HepG2 (cell line): ENCODE data around the gene SOX12. TPM values are rescaled to one million over a fixed set of nuclear protein-coding genes. Genes with fewer than 3 reads are reported as not detected.

ENCODE experiments used
- EED ChIP-seq: sonication (generic); formaldehyde crosslinking; IDR thresholded peaks from 2 replicates; pipeline ENCODE4 v1.5.0; 2020; ENCODE audit warnings: mild to moderate bottlenecking, missing genetic modification reagents
- PRDM15 ChIP-seq: sonication (generic); formaldehyde crosslinking; IDR thresholded peaks from 2 replicates; pipeline ENCODE4 v1.4.0; 2020; ENCODE audit warnings: missing genetic modification reagents
- RCOR2 ChIP-seq: IDR thresholded peaks from 2 replicates; pipeline ENCODE4 v1.6.1; 2016; ENCODE audit warnings: missing biosample characterization, missing genetic modification reagents
- SNRNP70 ChIP-seq: fragments of 200-400 bp; formaldehyde crosslinking; IDR thresholded peaks from 2 replicates; pipeline ENCODE4 v1.6.1; 2017; ENCODE audit warnings: mild to moderate bottlenecking, low read depth, low read length, moderate library complexity
- SRSF1 ChIP-seq: fragments of 200-400 bp; formaldehyde crosslinking; optimal IDR thresholded peaks from 2 replicates; pipeline ENCODE3; 2017; ENCODE audit warnings: mild to moderate bottlenecking, low read depth, low read length, moderate library complexity
- THYN1 ChIP-seq: sonication (generic); formaldehyde crosslinking; IDR thresholded peaks from 2 replicates; pipeline ENCODE4 v1.8.1; 2023; ENCODE audit warnings: low read depth, mild to moderate bottlenecking, moderate library complexity, missing genetic modification reagents, borderline replicate concordance
- ZBTB7A ChIP-seq: sonication (generic); formaldehyde crosslinking; IDR thresholded peaks from 2 replicates; pipeline ENCODE4 v1.8.0; 2022; ENCODE audit warnings: mild to moderate bottlenecking, missing genetic modification reagents
- ZNF3 ChIP-seq: IDR thresholded peaks from 2 replicates; pipeline ENCODE4 v1.7.0; 2017; ENCODE audit warnings: inconsistent platforms
- ZNF33A ChIP-seq: sonication (generic); formaldehyde crosslinking; IDR thresholded peaks from 2 replicates; pipeline ENCODE4 v1.5.1; 2020; ENCODE audit warnings: missing genetic modification reagents, mild to moderate bottlenecking, moderate library complexity, borderline replicate concordance
- ZNF468 ChIP-seq: sonication (generic); formaldehyde crosslinking; IDR thresholded peaks from 2 replicates; pipeline ENCODE4 v1.8.0; 2022; ENCODE audit warnings: mild to moderate bottlenecking, moderate library complexity, missing genetic modification reagents
- ZNF552 ChIP-seq: sonication (generic); formaldehyde crosslinking; IDR thresholded peaks from 2 replicates; pipeline ENCODE4 v1.9.0; 2022; ENCODE audit warnings: missing genetic modification reagents, mild to moderate bottlenecking, borderline replicate concordance
- polyA plus RNA-seq, 8 experiments: library from polyadenylated mRNA; depleted of rRNA in 3 of 8; stranded (reverse) in 7 of 8; unstranded in 1 of 8; fragments of >200 nt; fragmentation: Illumina TruSeq in 4 of 8; extraction: Trizol in 4 of 8; gene quantifications; 2 replicates each; pipeline versions ENCODE4 v1.2.1 to v1.2.3, GENCODE V29; 2011 to 2016; ENCODE audit warnings: low read depth in 4 of 8, missing spikeins in 1 of 8, mixed read lengths in 1 of 8; ENCODE audit not compliant: insufficient read depth in 1 of 8
- total RNA-seq, 5 experiments: library from RNA; depleted of rRNA; stranded (reverse); fragments of >200 nt; fragmentation: Illumina TruSeq; extraction: Trizol; gene quantifications; 2 replicates each; pipeline ENCODE4 v1.2.3, GENCODE V29; 2016; ENCODE audit warnings: low read depth in 1 of 5
- TF ChIP-seq, protein P1 (sequence below): sonication (generic); formaldehyde crosslinking; IDR thresholded peaks from 2 replicates; pipeline ENCODE4 v1.8.0; 2022; ENCODE audit warnings: missing genetic modification reagents, mild to moderate bottlenecking, moderate library complexity, borderline replicate concordance
- TF ChIP-seq, protein P2 (sequence below): IDR thresholded peaks from 2 replicates; pipeline ENCODE4 v1.4.0; 2020; ENCODE audit warnings: mild to moderate bottlenecking, missing genetic modification reagents
- TF ChIP-seq, protein P3 (sequence below): sonication (generic); formaldehyde crosslinking; IDR thresholded peaks from 2 replicates; pipeline ENCODE4 v1.4.0; 2020; ENCODE audit warnings: missing genetic modification reagents

SOX12 gene
- total and polyA plus RNA-seq, 2 of the 13 experiments (the other 11 are each of a cell fraction or from before 2014, with no cell fraction given), result 10.0 to 18.7 TPM

GRCh38 chr20:354298-354977 is 29.1 kb downstream of the SOX12 start (continued):
- TF ChIP-seq THYN1 (no peak), ZNF468 (no peak), ZNF33A (CRISPR knock-in tag) (no peak), SRSF1 (no peak), ZBTB7A (peak; percentile 69; the same call in 1 of the 2 replicates), ZNF3 (CRISPR knock-in tag) (peak; percentile 16; the same call in 1 of the 2 replicates), SNRNP70 (no peak), EED (CRISPR knock-in tag) (no peak), RCOR2 (CRISPR knock-in tag) (0 out of 2 replicates have a peak, but pooled peaks have one; percentile 51), PRDM15 (CRISPR knock-in tag) (no peak), ZNF552 (CRISPR knock-in tag) (no peak)
- TF ChIP-seq, protein P1, sequence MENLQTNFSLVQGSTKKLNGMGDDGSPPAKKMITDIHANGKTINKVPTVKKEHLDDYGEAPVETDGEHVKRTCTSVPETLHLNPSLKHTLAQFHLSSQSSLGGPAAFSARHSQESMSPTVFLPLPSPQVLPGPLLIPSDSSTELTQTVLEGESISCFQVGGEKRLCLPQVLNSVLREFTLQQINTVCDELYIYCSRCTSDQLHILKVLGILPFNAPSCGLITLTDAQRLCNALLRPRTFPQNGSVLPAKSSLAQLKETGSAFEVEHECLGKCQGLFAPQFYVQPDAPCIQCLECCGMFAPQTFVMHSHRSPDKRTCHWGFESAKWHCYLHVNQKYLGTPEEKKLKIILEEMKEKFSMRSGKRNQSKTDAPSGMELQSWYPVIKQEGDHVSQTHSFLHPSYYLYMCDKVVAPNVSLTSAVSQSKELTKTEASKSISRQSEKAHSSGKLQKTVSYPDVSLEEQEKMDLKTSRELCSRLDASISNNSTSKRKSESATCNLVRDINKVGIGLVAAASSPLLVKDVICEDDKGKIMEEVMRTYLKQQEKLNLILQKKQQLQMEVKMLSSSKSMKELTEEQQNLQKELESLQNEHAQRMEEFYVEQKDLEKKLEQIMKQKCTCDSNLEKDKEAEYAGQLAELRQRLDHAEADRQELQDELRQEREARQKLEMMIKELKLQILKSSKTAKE (CRISPR knock-in tag), result no peak
- TF ChIP-seq, protein P2, sequence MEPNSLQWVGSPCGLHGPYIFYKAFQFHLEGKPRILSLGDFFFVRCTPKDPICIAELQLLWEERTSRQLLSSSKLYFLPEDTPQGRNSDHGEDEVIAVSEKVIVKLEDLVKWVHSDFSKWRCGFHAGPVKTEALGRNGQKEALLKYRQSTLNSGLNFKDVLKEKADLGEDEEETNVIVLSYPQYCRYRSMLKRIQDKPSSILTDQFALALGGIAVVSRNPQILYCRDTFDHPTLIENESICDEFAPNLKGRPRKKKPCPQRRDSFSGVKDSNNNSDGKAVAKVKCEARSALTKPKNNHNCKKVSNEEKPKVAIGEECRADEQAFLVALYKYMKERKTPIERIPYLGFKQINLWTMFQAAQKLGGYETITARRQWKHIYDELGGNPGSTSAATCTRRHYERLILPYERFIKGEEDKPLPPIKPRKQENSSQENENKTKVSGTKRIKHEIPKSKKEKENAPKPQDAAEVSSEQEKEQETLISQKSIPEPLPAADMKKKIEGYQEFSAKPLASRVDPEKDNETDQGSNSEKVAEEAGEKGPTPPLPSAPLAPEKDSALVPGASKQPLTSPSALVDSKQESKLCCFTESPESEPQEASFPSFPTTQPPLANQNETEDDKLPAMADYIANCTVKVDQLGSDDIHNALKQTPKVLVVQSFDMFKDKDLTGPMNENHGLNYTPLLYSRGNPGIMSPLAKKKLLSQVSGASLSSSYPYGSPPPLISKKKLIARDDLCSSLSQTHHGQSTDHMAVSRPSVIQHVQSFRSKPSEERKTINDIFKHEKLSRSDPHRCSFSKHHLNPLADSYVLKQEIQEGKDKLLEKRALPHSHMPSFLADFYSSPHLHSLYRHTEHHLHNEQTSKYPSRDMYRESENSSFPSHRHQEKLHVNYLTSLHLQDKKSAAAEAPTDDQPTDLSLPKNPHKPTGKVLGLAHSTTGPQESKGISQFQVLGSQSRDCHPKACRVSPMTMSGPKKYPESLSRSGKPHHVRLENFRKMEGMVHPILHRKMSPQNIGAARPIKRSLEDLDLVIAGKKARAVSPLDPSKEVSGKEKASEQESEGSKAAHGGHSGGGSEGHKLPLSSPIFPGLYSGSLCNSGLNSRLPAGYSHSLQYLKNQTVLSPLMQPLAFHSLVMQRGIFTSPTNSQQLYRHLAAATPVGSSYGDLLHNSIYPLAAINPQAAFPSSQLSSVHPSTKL (CRISPR knock-in tag), result peak; percentile 69
- TF ChIP-seq, protein P3, sequence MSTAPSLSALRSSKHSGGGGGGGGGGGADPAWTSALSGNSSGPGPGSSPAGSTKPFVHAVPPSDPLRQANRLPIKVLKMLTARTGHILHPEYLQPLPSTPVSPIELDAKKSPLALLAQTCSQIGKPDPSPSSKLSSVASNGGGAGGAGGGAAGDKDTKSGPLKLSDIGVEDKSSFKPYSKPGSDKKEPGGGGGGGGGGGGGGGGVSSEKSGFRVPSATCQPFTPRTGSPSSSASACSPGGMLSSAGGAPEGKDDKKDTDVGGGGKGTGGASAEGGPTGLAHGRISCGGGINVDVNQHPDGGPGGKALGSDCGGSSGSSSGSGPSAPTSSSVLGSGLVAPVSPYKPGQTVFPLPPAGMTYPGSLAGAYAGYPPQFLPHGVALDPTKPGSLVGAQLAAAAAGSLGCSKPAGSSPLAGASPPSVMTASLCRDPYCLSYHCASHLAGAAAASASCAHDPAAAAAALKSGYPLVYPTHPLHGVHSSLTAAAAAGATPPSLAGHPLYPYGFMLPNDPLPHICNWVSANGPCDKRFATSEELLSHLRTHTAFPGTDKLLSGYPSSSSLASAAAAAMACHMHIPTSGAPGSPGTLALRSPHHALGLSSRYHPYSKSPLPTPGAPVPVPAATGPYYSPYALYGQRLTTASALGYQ (CRISPR knock-in tag), result no peak
